GM18505 (cell line): ENCODE results near the gene CLASP2.
"Not testable (repeated sequence)": the region's sequence is repeated elsewhere in the genome, so short reads cannot be mapped to it uniquely, and the experiment has no call there.

Experiments
- ATAC-seq: cut with Tn5 transposase; IDR thresholded peaks from one replicate; pipeline ENCODE4 v1.9.1; 2021; ENCODE audit not compliant: unreplicated experiment
- POLR2A ChIP-seq: IDR thresholded peaks from 4 replicates; pipeline ENCODE4 v1.6.1; 2011; ENCODE audit warnings: borderline replicate concordance; ENCODE audit not compliant: insufficient read depth, insufficient read length; ENCODE audit errors: extremely low read depth

Gene CLASP2

DNA sequence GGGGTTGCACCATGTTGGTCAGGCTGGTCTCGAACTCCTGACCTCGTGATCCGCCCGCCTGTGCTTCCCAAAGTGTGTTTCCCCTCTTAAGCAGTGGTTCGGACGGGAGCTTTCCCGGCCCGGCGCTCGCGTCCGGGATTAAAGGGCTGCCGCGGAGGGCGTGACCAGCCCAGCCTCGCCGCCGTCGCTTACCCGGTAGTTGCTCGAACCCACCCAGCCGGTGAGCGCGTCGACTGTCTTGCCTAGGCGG is 513 bp downstream of the CLASP2 start:
- no peak for TF ChIP-seq POLR2A
- peak; percentile 65 for ATAC-seq

DNA sequence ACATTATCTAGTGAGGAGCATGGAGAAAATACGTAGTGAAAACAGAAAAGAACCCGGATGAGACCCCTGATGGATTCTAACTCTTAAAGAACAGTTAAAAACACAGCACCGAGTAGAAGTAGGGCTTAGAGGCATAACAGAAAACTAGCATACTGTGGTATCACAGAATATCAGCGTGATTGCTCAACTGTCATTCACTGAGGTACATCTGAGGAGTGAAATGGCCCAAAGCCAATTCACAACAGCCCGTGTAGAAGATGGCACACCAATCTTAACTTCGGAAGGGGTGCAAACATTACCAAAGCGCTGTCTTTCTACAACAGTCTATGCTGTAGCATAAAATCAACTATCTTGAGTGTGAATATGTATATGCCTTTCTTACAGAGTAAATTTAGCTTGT is 1.8 kb downstream of the CLASP2 start:
- ATAC-seq: no peak
- no peak for TF ChIP-seq POLR2A

DNA sequence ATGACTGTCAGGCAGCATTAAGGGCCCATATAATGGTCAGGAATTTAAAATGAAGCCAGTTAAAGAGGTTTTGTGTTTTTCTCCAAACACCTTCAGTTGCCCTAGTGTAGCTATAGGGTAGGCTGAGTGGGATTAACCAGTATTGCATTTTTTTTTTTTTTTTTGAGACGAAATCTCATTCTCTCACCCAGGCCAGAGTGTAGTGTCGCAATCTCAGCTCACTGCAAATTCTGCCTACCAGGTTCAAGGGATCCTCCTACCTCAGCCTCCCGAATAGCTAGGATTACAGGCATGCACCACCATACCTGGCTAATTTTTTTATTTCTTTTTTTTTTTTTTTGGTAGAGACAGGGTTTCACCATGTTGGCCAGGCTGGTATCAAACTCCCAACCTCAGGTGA is 7.0 kb downstream of the CLASP2 start:
- ATAC-seq: no peak
- TF ChIP-seq POLR2A: no peak

DNA sequence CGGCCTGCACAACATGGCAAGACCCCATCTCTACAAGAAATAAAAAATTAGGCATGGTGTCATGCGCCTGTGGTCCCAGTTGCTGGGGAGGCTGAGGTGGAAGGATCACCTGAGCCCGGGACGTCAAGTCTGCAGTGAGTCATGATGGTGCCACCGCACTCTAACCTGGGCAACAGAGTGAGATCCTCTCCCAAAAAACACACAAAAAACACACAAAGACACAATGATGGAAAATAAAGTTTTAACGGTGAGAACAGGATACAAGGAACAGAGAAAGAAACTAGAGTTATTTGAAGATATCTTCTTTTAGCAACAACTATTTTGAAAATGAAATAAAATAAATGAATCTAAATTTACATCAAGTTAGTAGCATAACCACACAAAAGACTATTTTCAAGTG is 12.0 kb downstream of the CLASP2 start:
- no peak for ATAC-seq
- TF ChIP-seq POLR2A: no peak

DNA sequence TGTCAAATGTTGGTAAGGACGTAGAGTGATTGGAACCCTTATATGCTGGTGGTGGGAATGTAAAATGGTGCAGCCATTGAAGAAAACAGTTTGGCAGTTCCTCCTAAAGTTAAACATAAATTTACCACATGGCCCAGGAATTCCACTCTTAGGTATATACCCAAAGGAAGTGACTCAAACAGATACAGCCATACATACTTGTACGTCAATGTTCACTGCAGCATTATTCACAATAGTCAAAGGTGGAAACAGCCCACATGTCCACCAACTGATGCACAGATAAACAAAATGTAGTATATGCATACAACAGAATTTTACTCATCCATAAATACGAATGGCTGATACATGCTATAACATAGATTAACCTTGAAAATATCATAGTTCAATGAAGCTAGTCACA is 13.2 kb downstream of the CLASP2 start:
- no peak for ATAC-seq
- TF ChIP-seq POLR2A: no peak

DNA sequence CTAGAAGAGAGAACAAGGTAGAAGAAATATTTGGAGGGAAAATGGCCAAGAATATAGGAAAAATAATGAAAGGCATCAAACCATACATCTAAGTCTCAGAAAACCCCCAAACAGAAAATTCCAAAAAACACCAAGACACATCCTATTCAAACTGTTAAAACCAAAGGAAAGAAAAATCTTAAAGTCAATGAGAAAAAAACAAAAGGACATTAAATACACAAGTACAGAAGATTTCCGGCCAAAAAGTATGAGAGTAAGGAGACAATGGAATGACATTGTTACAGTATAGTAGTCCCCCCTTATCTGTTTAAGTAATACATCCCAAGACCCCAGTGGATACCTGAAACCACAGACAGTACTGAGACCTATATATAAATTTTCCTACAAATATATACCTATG is 18.8 kb downstream of the CLASP2 start:
- TF ChIP-seq POLR2A: no peak

DNA sequence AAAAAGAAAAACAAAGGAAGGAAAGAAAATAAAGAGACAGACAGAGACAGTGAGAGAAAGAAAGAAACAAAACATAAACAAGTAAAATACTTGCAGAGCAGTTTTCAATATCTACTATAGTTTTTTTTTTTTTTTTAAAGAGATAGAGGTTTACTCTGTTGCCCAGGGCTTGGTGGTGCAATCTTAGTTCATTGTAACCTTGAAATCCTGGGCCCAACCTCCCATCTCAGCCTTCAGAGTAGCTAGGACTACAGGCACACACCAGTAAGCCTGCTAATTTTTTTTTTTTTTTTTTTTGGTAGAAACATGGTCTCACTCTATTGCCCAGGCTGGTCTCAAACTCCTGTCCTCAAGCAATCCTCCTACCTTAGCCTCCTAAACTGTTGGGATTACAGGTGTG is 23.1 kb downstream of the CLASP2 start:
- ATAC-seq: no peak
- no peak for TF ChIP-seq POLR2A

More for the DNA sequence above, 18.8 kb downstream of the CLASP2 start:
- ATAC-seq: no peak

DNA sequence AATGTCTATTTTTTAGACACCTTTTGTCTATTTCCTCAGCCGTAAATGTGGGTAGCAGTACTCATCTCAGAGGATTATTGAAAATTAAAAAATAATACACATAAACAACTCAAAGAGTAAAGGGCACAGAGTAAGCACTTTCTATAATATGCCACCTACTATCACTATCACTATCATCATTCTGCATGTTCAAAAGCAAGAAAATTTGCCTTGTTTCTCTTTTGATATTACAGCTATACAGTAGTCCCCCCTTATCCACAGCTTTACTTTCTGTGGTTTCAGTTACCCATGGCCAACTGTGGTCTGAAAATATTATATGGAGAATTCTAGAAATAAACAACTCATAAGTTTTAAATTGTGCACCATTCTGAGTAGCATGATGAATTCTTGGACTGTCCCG is 27.7 kb downstream of the CLASP2 start:
- no peak for ATAC-seq
- no peak for TF ChIP-seq POLR2A

DNA sequence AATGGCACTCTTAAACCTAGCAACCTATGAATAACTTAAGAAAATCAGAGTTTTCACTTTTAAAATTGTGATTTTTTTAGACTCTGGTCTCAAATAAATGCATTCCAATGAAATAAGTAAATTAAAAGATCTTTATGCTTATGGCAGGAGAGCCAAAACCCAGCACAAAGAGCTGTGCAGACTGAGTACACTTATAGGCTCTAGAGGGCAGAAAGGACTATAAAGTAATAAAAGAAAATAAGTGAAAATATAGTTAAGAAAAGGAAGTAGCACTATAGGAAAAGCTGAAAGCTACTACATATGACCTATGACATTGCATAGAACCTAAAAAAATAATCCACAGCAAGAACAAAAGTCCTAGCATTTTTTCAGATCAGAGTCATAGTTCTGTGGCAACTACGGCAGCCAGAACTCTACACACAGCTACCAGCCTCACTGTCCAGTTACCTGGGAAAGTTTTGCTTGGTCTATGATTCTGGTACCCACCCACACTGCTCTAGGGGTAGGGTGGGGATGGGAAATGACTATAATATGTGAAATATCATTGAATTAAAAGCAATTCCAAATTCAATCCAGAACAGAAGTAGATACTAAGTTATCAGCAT is 30.5 kb downstream of the CLASP2 start:
- no peak for ATAC-seq

DNA sequence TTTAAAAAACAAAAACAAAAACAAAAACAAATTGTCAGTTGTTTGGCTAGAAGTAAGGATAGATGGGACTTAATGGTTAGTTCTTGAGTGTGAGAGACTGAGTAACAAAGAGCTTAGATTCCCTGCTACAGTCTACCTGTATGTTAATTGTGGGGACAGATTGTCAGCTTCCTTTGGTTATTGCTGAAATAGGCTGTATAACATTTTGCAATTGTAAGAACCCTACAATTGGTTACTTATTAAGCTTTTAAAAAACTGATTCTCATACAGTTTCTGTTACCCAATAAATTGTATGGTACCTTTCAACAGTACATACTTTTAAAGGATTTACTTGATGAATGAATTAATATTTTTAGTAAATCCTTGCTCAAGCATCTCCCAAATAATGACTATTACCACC is 35.3 kb downstream of the CLASP2 start:
- ATAC-seq: no peak
- no peak for TF ChIP-seq POLR2A

More for the DNA sequence above, 30.5 kb downstream of the CLASP2 start:
- TF ChIP-seq POLR2A: no peak

DNA sequence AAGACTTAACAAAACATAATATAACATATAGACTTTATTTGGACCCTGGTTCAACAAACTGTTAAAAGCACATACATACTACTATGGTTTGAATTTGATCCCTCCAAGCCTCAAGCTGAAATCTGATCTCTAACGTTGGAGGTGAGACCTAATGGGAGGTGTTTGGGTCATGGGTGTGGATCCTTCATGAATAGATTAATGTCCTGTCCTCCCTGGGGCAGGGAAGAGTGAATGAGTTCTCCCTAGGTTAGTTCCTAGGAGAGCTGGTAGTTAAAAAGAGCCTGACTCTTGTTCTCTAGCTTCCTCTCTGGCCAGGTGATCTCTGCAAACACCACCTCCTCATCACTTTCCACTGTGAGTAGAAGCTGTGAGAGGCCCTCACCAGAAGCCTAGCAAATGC is 36.4 kb downstream of the CLASP2 start:
- TF ChIP-seq POLR2A: no peak
- no peak for ATAC-seq

DNA sequence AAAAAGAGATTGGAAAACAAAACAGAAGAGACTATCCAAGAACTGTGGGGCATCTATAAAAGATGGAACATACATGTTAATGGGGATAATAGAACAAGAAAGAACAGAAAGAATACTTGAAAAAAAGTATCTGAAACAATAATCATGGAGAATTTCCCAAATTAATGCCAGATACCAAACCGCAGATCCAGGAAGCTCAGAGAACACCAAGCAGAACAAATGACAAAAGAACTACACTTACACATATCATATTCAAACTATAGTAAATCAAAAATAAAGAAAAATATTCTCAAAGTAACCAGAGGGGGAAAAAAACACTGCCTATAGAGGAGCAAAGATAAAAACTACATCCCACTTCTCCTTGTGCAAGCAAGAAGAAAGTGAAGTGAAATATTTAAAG is 40.0 kb downstream of the CLASP2 start:
- no peak for ATAC-seq
- no peak for TF ChIP-seq POLR2A

DNA sequence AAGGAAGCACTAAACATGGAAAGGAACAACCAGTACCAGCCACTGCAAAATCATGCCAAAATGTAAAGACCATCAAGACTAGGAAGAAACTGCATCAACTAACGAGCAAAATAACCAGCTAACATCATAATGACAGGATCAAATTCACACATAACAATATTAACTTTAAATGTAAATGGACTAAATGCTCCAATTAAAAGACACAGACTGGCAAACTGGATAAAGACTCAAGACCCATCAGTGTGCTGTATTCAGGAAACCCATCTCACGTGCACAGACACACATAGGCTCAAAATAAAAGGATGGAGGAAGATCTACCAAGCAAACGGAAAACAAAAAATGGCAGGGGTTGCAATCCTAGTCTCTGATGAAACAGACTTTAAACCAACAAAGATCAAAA is 44.6 kb downstream of the CLASP2 start:
- not testable (repeated sequence) for ATAC-seq

DNA sequence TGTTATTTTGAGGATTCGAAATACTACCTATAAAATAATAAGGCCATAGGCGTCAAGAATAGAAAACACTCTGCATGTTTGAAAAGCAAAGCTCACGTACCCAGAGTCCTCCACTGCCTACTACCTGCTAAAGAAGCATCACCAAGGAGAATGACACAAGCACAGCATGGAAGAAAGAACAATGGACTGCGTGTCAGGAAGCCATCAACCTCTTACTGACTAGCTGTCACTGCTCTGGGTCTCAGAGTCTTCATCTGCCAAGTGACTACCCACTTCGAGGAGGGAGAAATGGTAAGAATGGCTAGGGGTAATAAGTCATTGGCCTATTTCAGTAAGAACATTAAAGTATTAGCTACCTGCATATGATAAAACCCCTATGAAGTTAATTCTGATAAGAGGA is 49.4 kb downstream of the CLASP2 start:
- no peak for ATAC-seq
- TF ChIP-seq POLR2A: no peak

DNA sequence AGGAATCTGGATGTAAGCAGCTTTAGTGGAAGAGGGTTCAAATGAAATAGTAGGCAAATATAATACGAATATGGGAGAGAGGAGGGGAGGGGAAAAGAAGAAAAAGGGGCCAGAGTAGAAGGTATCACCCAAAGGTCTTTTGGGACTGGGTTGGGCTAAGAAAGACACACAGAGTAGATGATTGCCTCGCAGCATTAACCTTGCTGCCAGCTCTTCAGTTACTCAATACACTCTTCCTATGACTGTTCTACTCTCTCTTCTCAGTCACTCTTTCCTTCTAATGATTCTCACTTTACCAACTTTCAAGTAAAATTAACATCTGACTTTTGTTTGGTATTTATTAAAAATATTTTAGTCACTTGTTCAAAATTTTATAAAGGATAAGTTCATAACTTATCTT is 52.8 kb downstream of the CLASP2 start:
- ATAC-seq: no peak

More for the DNA sequence above, 52.8 kb downstream of the CLASP2 start:
- TF ChIP-seq POLR2A: no peak
